Measurements from ENCODE around the gene FASTKD2.

Gene FASTKD2

DNA sequence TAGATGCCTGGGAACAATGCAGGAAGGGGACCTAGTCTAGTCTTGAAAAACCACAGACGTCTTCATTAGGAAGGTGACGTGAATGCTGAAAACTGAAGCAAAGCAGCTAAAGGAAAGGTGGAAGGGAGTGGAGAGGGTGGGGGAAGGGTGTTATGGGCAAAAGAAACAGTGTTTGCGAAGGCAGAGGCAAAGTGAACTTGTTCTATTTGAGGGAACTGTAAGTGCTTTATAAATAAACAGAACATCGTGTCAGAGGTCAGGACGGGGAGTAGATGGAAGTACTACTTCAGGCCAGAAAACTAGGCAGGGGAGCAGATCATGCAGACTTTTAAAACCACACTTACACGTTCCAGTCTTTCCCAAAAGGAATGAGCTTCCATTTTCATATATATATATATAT lies 57.8 kb downstream of the FASTKD2 start:
- DNase-seq (ENCODE audit: insufficient read length) (no peak), FAIRE-seq (no peak)
- TF ChIP-seq POLR2AphosphoS5 (IDR thresholded peaks at IDR 0.05; ENCODE audit: low read depth, low read length) = no peak
- no peak for TF ChIP-seq POLR2A (IDR thresholded peaks at IDR 0.05; ENCODE audit: low read depth, low read length)
- no peak for TF ChIP-seq TAF1 (IDR thresholded peaks at IDR 0.05; ENCODE audit: borderline replicate concordance, low read depth, low read length)

DNA sequence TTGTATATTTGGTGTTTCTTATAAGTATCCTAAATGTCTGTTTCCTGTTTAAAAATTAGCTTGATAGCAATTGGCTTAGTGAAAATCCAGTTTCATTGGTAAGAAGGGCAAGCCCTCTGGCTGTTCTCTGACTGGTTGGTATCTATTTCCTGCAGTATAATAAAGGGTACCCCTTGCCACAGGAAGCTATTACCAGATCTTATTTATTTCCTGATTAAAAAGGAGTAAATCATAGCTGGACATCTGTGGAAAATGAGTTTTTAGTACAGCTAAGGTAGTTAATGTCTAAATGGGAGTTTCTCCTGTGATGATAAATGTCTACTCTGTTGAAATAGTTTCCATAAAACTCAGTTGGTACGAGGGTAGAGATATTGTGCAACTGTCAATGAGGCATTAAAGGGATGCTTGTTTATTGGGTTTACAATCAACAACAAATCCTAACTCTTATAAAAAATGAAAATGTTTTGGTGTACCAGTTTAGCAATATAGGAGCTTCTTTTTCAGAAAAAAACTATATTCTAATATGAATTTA lies 58.7 kb downstream of the FASTKD2 start:
- FAIRE-seq (no peak), DNase-seq (ENCODE audit: insufficient read length) (no peak)
- no peak for TF ChIP-seq POLR2AphosphoS5 (IDR thresholded peaks at IDR 0.05; ENCODE audit: low read depth, low read length)
- TF ChIP-seq TAF1 (IDR thresholded peaks at IDR 0.05; ENCODE audit: borderline replicate concordance, low read depth, low read length) = no peak
- no peak for TF ChIP-seq POLR2A (IDR thresholded peaks at IDR 0.05; ENCODE audit: low read depth, low read length)

DNA sequence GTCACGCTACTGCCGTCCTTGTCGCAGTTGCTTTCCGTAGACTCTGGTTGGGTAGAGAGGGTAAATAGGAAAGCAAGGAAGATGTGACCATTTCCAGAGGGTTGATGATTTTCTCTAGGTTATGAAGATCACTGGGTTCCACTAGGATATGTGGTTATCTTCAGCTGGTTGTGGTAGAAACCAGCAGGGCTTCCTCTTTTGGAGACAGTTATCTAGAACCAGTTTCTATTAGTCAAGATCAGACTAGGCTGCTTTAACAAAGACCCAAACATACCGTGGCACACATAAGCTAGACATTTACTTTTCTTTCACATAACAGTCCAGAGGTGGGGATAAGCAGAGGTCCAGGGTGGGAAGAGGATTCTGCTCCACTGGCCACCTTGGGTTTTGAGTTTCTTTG lies 59.6 kb downstream of the FASTKD2 start:
- no peak for FAIRE-seq
- TF ChIP-seq POLR2A (IDR thresholded peaks at IDR 0.05; ENCODE audit: low read depth, low read length) = no peak
- TF ChIP-seq TAF1 (IDR thresholded peaks at IDR 0.05; ENCODE audit: borderline replicate concordance, low read depth, low read length) = no peak
- no peak for TF ChIP-seq POLR2AphosphoS5 (IDR thresholded peaks at IDR 0.05; ENCODE audit: low read depth, low read length)
- no peak for DNase-seq (ENCODE audit: insufficient read length)

DNA sequence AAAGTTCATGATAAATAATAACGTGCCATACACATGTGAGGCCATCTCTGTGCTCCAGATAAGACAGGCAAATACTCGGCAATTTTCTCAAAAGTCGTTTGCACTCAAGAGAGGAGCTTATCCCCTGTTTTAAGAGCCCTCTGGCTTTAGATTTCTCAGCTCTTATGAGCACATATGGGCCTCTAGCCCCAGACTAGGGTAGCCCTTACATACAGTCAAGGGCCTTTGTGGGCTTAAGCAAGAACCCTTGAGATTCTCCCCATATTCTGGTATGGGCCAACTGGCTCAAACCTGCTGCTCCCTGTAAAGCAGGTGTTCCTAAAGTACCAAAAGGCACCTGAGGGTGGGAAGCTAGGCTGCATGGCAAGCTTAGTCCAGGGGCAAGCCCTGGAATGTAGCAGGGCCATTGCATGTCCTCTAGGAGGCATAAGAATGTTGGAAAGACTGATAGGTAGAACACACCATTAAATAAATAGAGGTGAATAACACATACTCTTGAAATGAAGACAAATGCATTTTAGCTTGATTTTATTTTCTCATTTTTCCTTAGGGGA lies 66.1 kb downstream of the FASTKD2 start:
- no peak for FAIRE-seq
- no peak for TF ChIP-seq POLR2A (IDR thresholded peaks at IDR 0.05; ENCODE audit: low read depth, low read length)
- TF ChIP-seq POLR2AphosphoS5 (IDR thresholded peaks at IDR 0.05; ENCODE audit: low read depth, low read length) = no peak
- TF ChIP-seq TAF1 (IDR thresholded peaks at IDR 0.05; ENCODE audit: borderline replicate concordance, low read depth, low read length) = no peak
- DNase-seq (ENCODE audit: insufficient read length) = no peak

DNA sequence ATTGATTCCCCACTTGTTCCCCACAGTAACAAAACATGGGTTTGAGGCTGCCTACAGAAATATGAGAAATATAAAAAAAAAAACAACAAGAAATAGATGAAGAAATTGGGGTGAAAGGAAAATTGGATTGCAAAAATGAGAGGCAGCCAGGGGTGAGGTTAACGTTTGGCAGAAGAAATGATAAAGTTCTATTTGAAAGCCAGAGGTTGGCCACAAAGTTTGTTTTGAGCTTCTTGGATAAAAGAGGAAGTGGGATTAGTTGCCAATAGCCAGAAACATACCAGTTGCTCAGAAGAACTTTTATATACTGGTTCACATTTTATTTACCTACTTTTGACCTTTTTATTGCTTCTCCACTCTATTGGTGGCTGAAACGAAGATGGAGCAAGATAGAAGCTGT lies 67.5 kb downstream of the FASTKD2 start:
- FAIRE-seq (no peak), DNase-seq (ENCODE audit: insufficient read length) (no peak)

DNA sequence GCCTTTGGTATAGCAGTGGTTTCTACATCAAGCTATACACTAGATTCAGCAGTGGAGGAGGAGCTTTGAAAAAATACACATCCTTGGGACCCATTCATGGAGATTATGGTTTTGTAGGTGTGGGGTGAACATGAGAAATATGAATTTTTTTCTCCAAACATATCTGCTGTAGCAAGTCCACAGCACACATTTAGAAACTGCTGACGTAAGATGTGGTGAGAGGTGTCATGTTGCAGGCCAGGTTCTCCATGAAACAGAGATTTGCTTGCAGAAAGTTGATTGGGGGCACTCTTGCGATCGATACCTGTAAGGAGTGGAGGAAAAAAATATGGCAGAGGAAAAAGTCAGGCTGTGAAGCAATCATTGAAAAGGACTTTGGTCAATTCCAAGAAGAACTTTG lies 67.9 kb downstream of the FASTKD2 start:
- DNase-seq (ENCODE audit: insufficient read length) (no peak), FAIRE-seq (no peak)
- TF ChIP-seq TAF1 (IDR thresholded peaks at IDR 0.05; ENCODE audit: borderline replicate concordance, low read depth, low read length) = no peak
- TF ChIP-seq POLR2A (IDR thresholded peaks at IDR 0.05; ENCODE audit: low read depth, low read length) = no peak
- no peak for TF ChIP-seq POLR2AphosphoS5 (IDR thresholded peaks at IDR 0.05; ENCODE audit: low read depth, low read length)

More for the DNA sequence above, 67.5 kb downstream of the FASTKD2 start:
- no peak for TF ChIP-seq POLR2AphosphoS5 (IDR thresholded peaks at IDR 0.05; ENCODE audit: low read depth, low read length)
- TF ChIP-seq POLR2A (IDR thresholded peaks at IDR 0.05; ENCODE audit: low read depth, low read length) = no peak
- no peak for TF ChIP-seq TAF1 (IDR thresholded peaks at IDR 0.05; ENCODE audit: borderline replicate concordance, low read depth, low read length)

DNA sequence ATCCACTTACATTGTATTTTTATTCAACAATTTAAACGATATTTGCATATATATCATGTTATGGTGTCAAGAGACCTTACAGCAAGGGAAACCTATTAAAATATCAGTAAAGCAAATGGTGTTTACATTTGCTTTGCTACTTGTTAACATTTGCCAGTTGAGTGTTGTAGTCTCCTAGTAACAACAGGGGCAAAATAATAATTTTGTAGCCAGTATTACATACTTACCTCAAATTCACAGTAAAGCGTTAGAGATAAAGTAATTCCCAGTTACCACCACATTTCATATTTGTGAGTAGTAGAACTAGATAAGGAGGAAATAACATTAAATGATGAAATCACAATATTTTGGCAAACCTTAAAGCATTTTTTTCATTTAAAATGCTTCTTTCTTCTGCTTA lies 71.3 kb downstream of the FASTKD2 start:
- TF ChIP-seq POLR2A (IDR thresholded peaks at IDR 0.05; ENCODE audit: low read depth, low read length) (no peak), POLR2AphosphoS5 (IDR thresholded peaks at IDR 0.05; ENCODE audit: low read depth, low read length) (no peak), TAF1 (IDR thresholded peaks at IDR 0.05; ENCODE audit: borderline replicate concordance, low read depth, low read length) (no peak)
- FAIRE-seq (no peak), DNase-seq (ENCODE audit: insufficient read length) (no peak)

DNA sequence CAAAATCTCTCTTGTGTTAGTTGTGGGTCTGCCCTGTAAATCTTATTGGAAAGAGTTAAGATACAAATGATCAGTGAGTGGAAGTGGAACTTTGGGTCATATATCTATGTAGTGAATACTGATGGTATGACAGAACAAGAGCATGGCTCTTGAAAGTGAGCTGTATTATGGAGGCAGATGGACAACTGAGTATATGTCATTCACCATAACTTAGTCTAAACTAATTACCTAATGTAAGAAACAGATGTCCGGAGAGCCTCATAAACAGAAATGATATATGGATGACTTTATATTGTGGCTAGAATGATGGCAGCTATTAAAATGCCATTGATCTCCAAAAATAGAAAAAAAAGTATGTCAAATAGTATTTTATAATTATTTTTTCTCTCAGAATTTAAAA lies 72.4 kb downstream of the FASTKD2 start:
- TF ChIP-seq TAF1 (IDR thresholded peaks at IDR 0.05; ENCODE audit: borderline replicate concordance, low read depth, low read length) = no peak
- TF ChIP-seq POLR2A (IDR thresholded peaks at IDR 0.05; ENCODE audit: low read depth, low read length) = no peak
- DNase-seq (ENCODE audit: insufficient read length) = no peak
- no peak for FAIRE-seq

DNA sequence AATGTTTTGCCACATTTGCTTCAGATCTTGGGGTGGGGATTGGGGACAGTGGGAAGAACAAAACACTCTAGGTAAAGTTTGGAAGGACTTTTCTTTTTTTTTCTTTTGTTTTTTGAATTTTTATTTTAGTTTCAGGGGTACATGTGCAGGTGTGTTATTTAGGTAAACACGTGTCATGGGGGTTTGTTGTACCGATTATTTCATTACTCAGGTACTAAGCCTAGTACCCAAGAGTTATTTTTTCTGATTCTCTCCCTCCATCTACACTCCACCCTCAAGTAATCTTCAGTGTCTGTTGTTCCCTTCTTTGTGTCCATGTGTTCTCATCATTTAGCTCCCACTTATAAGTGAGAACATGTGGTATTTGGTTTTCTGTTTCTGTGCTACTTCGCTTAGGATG lies 73.3 kb downstream of the FASTKD2 start:
- TF ChIP-seq POLR2AphosphoS5 (IDR thresholded peaks at IDR 0.05; ENCODE audit: low read depth, low read length) (no peak), TAF1 (IDR thresholded peaks at IDR 0.05; ENCODE audit: borderline replicate concordance, low read depth, low read length) (no peak), POLR2A (IDR thresholded peaks at IDR 0.05; ENCODE audit: low read depth, low read length) (no peak)
- DNase-seq (ENCODE audit: insufficient read length) = no peak
- no peak for FAIRE-seq

DNA sequence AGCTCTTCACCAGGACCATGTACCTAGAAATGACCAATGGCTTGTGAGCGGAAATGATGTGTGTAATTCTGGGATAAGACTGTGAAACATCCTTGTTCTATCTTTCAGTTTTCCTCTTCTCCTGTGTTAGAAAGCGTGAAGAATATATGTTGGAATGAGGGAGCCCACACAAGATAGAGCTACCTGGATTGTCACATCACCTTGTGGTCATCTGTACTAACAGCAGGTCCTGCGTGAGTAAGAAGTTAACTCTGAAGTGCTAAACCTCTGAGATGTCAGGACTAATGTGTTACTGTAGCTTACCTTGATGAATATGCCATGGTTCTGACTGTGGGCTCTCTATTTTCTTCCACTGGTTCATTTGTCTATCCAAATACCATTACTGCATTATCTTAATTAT lies 75.6 kb downstream of the FASTKD2 start:
- FAIRE-seq (no peak), DNase-seq (ENCODE audit: insufficient read length) (no peak)
- TF ChIP-seq TAF1 (IDR thresholded peaks at IDR 0.05; ENCODE audit: borderline replicate concordance, low read depth, low read length) (no peak), POLR2A (IDR thresholded peaks at IDR 0.05; ENCODE audit: low read depth, low read length) (no peak), POLR2AphosphoS5 (IDR thresholded peaks at IDR 0.05; ENCODE audit: low read depth, low read length) (no peak)
